ENCODE measurements around the gene ANKRD66. TPM values are rescaled to one million over a fixed set of nuclear protein-coding genes. Genes with fewer than 3 reads are reported as not detected.
A peak's percentile ranks its signal among the peaks of the same experiment; 100 is the strongest.

ANKRD66 gene
- total and polyA plus RNA-seq, 2 experiments from 2014 or later: not detected

DNA sequence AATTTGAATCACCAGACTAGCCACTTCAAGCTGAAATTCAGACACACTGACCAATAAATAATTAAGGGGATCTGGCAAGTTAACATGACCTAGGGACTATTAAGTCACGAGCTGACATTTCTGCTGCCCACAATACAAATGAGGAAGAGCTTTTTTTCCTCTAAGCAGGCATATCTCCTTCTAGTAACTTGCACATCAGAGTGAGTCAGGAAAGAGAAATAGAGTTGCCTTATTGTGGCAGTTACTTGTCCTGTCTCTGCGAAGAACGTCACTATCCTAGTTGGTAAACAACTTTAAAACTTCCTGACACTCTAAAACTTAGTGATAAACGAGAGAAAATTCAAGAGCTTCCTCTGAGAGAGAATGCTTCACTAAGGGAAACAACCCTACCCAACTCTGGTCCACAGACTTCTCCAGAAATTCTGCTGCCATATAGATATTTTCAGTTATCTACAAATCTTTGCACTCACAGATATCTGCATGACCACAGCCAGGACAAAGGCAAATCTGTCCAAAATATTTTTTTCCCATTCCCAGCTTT lies 15.7 kb upstream of the ANKRD66 start:
- no peaks in the 10 kb centered on the region for H3K9me2 ChIP-seq (ENCODE audit: insufficient read depth)
- no peak overlapping the region for H3K9ac ChIP-seq
- in situ Hi-C loops (cut with MboI): no loop called here
- no peaks in the 10 kb centered on the region for H3K36me3 ChIP-seq (ENCODE audit: low read depth)
- H3K4me1 ChIP-seq (ENCODE audit: insufficient read depth): 0 out of 2 replicates have a peak, but pooled peaks cover 2% of the 10 kb centered on the region
- no peak for DNase-seq
- H3K9me3 ChIP-seq (ENCODE audit: low read depth): no peaks in the 10 kb centered on the region
- H3K4me2 ChIP-seq (ENCODE audit: unreplicated experiment): no peak overlapping the region
- H3K27me3 ChIP-seq (replicated peaks; ENCODE audit: insufficient read depth): peaks cover 32% of the 10 kb centered on the region
- no peak for TF ChIP-seq EZH2 (IDR thresholded peaks at IDR 0.05; ENCODE audit: insufficient read depth, poor library complexity, severe bottlenecking)
- TF ChIP-seq EZH2phosphoT487 (IDR thresholded peaks at IDR 0.05; ENCODE audit: insufficient read depth, low read depth): no peak
- no peaks in the 10 kb centered on the region for H3K79me2 ChIP-seq (ENCODE audit: insufficient read depth)
- H4K20me1 ChIP-seq (ENCODE audit: insufficient read depth): no peaks in the 10 kb centered on the region
- no peak overlapping the region for H2AFZ ChIP-seq
- no peaks in the 10 kb centered on the region for H3F3A ChIP-seq (ENCODE audit: insufficient read depth)
- H3K4me3 ChIP-seq: no peak overlapping the region
- H3K27ac ChIP-seq: no peak overlapping the region
- 41 to 42% methylated on average over 4 of the region's 4 CpGs for WGBS, 2 experiments (ENCODE audit: low coverage in 1 of 2, low lambda C conversion rate in 2 of 2, missing lambda C conversion rate in 2 of 2)

DNA sequence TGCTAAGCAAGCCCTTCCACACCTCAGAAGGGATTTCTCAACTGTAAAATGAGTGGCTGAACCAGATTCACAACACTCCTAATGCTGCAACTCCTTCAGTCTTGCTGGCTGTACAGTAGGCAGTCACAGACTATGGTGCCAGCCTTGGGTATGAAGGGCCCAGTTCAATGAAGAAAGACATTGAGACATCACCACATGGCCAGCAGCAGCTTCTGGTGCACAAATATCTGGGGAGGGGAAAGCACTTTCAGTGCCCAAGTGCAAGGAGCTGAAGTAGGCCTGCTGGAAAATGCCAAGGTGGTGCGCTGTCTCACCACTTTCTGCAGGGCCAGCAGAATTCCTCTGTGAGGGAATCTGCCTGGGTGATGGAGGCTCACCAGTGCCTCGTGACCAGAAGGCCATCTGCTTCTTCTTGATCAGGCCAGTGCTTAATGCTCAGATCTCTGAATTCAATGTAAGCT lies 13.4 kb upstream of the ANKRD66 start:
- Histone ChIP-seq H4K20me1 (ENCODE audit: insufficient read depth) (no peaks in the 10 kb centered on the region), H3F3A (ENCODE audit: insufficient read depth) (no peaks in the 10 kb centered on the region), H3K9me2 (ENCODE audit: insufficient read depth) (no peaks in the 10 kb centered on the region), H3K79me2 (ENCODE audit: insufficient read depth) (no peaks in the 10 kb centered on the region), H3K9ac (no peak overlapping the region), H3K36me3 (ENCODE audit: low read depth) (no peaks in the 10 kb centered on the region), H3K4me1 (ENCODE audit: insufficient read depth) (0 out of 2 replicates have a peak, but pooled peaks cover 2% of the 10 kb centered on the region), H3K4me2 (ENCODE audit: unreplicated experiment) (no peak overlapping the region), H3K27me3 (replicated peaks; ENCODE audit: insufficient read depth) (peaks cover 38% of the 10 kb centered on the region), H3K4me3 (no peak overlapping the region), H3K9me3 (ENCODE audit: low read depth) (no peaks in the 10 kb centered on the region), H2AFZ (no peak overlapping the region), H3K27ac (no peak overlapping the region)
- no peak for TF ChIP-seq EZH2phosphoT487 (IDR thresholded peaks at IDR 0.05; ENCODE audit: insufficient read depth, low read depth)
- no peak for TF ChIP-seq EZH2 (IDR thresholded peaks at IDR 0.05; ENCODE audit: insufficient read depth, poor library complexity, severe bottlenecking)
- in situ Hi-C loops (cut with MboI): no loop called here
- WGBS, 2 experiments (ENCODE audit: low coverage in 1 of 2, low lambda C conversion rate in 2 of 2, missing lambda C conversion rate in 2 of 2): 86 to 93% methylated on average over 2 of the region's 2 CpGs
- DNase-seq: no peak

DNA sequence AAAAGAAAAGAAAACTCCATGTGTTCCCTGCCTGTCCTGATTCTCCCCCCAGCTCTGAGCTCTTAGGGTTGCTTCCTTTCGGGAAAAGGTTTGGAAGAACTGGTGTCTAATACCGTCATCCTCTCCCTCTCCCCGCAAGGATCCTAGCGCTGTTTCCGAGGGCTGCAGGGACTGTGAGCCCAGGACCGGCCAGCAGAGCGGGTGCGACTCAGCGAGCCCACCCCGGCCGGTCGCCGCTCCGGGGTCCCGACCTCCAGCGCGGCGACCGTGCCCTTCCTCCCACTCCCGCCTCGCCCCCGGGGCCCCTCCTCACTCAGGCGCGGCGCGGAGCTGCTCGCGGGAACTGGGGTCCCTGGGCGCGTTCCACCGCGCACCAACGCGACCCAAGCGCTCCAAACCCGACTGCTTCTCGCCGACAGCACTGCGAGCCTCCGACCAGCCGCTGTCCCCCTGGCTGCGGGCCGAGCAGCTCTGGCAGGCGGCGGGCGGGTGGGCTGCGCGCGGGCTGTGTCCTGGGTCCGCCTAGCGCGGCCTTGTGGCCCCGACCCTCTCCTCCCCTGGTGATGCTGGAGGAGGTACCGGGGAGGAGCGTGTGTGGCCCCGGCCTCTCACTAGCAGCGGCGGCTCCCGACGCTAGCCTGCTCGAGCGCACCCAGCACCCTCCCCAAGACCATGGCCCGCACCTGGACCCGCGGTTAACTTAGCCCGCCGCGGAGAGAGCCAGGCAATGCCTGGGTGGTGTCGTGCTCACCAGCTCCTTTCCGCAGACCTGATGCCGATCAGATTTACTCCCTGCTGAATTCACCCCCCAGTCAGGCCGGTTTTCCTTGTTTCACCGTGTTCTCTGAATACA lies 11.6 kb upstream of the ANKRD66 start, which contains the start of gene PLA2G7:
Gene PLA2G7 (minus strand): TSS at position 509 of the 853 bp plus-strand sequence. CDS start 12,484 bp downstream, outside the sequence.
- peaks cover 38% of the 10 kb centered on the region for H3K27me3 ChIP-seq (replicated peaks; ENCODE audit: insufficient read depth)
- no peaks in the 10 kb centered on the region for H3K9me3 ChIP-seq (ENCODE audit: low read depth)
- peak within 1 kb of the TSS; percentile 71 for H2AFZ ChIP-seq
- H3K9me2 ChIP-seq (ENCODE audit: insufficient read depth): no peaks in the 10 kb centered on the region
- H4K20me1 ChIP-seq (ENCODE audit: insufficient read depth): no peaks in the 10 kb centered on the region
- no peaks in the 10 kb centered on the region for H3F3A ChIP-seq (ENCODE audit: insufficient read depth)
- peak within 1 kb of the TSS; percentile 66 for H3K4me3 ChIP-seq
- TF ChIP-seq EZH2phosphoT487 (IDR thresholded peaks at IDR 0.05; ENCODE audit: insufficient read depth, low read depth): no peak
- TF ChIP-seq EZH2 (IDR thresholded peaks at IDR 0.05; ENCODE audit: insufficient read depth, poor library complexity, severe bottlenecking): peak; percentile 55
- in situ Hi-C loops (cut with MboI): no loop called here
- DNase-seq: peak; percentile 40
- H3K9ac ChIP-seq: no peak within 1 kb of the TSS
- no peak within 1 kb of the TSS for H3K27ac ChIP-seq
- no peaks in the 10 kb centered on the region for H3K79me2 ChIP-seq (ENCODE audit: insufficient read depth)
- peak within 1 kb of the TSS; percentile 78 for H3K4me2 ChIP-seq (ENCODE audit: unreplicated experiment)
- WGBS, 2 experiments (ENCODE audit: low coverage in 1 of 2, low lambda C conversion rate in 2 of 2, missing lambda C conversion rate in 2 of 2): 1 to 3% methylated on average over 48 to 59 of the region's 73 CpGs
- H3K36me3 ChIP-seq (ENCODE audit: low read depth): no peaks in the 10 kb centered on the region
- 0 out of 2 replicates have a peak, but pooled peaks cover 2% of the 10 kb centered on the region for H3K4me1 ChIP-seq (ENCODE audit: insufficient read depth)

DNA sequence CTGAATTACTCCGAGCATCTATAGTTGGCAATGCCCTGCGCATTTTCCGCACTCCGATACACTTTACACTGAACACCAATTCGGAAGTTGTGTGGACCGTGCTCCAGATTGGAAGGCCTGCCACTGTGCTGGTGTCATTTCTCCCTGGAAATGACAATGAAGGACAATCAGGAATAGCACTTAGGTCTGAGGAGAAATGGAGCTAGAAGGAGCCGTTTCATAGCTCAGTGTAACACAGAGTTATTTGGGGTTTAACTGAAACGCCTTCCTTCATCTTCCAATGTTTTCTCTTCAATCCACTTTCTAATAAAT lies 11.1 kb upstream of the ANKRD66 start:
- TF ChIP-seq EZH2 (IDR thresholded peaks at IDR 0.05; ENCODE audit: insufficient read depth, poor library complexity, severe bottlenecking) (peak; percentile 79), EZH2phosphoT487 (IDR thresholded peaks at IDR 0.05; ENCODE audit: insufficient read depth, low read depth) (no peak)
- Histone ChIP-seq H3K9me2 (ENCODE audit: insufficient read depth) (no peaks in the 10 kb centered on the region), H3F3A (ENCODE audit: insufficient read depth) (no peaks in the 10 kb centered on the region), H4K20me1 (ENCODE audit: insufficient read depth) (no peaks in the 10 kb centered on the region), H3K27ac (no peak overlapping the region), H3K4me2 (ENCODE audit: unreplicated experiment) (peak overlapping the region; percentile 78), H3K4me1 (ENCODE audit: insufficient read depth) (0 out of 2 replicates have a peak, but pooled peaks cover 2% of the 10 kb centered on the region), H2AFZ (peak overlapping the region; percentile 71; the same call in 1 of the 2 replicates), H3K27me3 (replicated peaks; ENCODE audit: insufficient read depth) (peaks cover 38% of the 10 kb centered on the region), H3K9me3 (ENCODE audit: low read depth) (no peaks in the 10 kb centered on the region), H3K9ac (no peak overlapping the region), H3K4me3 (peak overlapping the region; percentile 66; the same call in 1 of the 2 replicates), H3K79me2 (ENCODE audit: insufficient read depth) (no peaks in the 10 kb centered on the region), H3K36me3 (ENCODE audit: low read depth) (no peaks in the 10 kb centered on the region)
- in situ Hi-C loops (cut with MboI): no loop called here
- DNase-seq: no peak
- WGBS, 2 experiments (ENCODE audit: low coverage in 1 of 2, low lambda C conversion rate in 2 of 2, missing lambda C conversion rate in 2 of 2): 8 to 10% methylated on average over 8 of the region's 8 CpGs

All from GM23248 (cell line).